ENCODE measurements around the gene HTR5A.

- TF ChIP-seq CTCF (IDR thresholded peaks at IDR 0.05; ENCODE audit: poor library complexity) (no peak), EZH2 (IDR thresholded peaks at IDR 0.05; ENCODE audit: borderline replicate concordance) (no peak), EZH2phosphoT487 (IDR thresholded peaks at IDR 0.05; ENCODE audit: low read depth, severe bottlenecking, unreplicated experiment) (no peak)
Observed at GRCh38 chr7:155043756-155044155, 26.4 kb upstream of the HTR5A start.
